ENCODE measurements around the gene KCNIP4.
A peak's percentile ranks its signal among the peaks of the same experiment; 100 is the strongest.

The KCNIP4 gene

GRCh38 chr4:21835712-21836111 is 112.9 kb downstream of the KCNIP4 start:
- no peak for FAIRE-seq

- no peak for FAIRE-seq
Observed at GRCh38 chr4:21830272-21830671, 118.3 kb downstream of the KCNIP4 start.

GRCh38 chr4:21827575-21827974 is 121.0 kb downstream of the KCNIP4 start:
- no peak for FAIRE-seq

GRCh38 chr4:21826071-21826470 is 122.5 kb downstream of the KCNIP4 start:
- no peak for FAIRE-seq

- no peak for FAIRE-seq
Observed at GRCh38 chr4:21819086-21819485, 129.5 kb downstream of the KCNIP4 start.

GRCh38 chr4:21815651-21816377 is 132.8 kb downstream of the KCNIP4 start:
- FAIRE-seq = no peak

DNA sequence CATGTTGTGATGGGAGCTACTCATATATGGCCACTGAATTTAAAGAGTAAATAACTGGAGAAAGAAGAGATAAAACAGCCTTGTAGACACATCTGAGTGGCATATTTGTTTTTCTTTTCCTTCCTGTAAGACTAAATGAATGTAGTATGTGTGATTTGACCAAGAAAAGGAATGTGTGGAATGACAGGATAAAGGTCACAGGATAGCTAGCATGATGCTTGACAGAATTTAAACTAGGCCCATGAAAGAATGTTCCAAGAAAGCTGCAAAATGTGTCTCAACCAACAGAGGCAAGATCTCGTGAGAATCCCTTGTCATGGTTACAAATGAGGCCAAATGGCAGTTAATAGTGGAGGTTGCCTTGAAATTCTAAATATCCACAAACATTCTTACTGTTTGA is 137.0 kb downstream of the KCNIP4 start:
- FAIRE-seq = no peak

GRCh38 chr4:21806991-21807390 is 141.6 kb downstream of the KCNIP4 start:
- FAIRE-seq = no peak

DNA sequence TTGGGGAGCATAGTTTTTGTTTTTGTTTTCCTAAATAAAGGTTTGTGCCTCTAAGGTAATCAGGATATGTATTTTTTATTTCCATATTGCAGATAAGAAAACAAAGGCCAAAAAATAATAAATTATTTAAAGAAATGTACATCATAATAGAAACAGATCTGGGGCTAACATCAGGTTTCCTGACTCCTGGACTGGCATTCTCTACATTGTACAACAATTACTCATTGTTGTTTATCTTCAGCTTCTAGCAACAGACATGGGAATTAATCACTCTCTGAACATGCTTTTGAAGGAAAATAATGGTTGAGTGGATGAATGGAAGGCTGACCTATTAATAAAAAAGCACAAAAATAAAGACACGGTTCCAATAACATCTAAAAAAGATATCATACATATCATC is 146.2 kb downstream of the KCNIP4 start:
- no peak for FAIRE-seq

DNA sequence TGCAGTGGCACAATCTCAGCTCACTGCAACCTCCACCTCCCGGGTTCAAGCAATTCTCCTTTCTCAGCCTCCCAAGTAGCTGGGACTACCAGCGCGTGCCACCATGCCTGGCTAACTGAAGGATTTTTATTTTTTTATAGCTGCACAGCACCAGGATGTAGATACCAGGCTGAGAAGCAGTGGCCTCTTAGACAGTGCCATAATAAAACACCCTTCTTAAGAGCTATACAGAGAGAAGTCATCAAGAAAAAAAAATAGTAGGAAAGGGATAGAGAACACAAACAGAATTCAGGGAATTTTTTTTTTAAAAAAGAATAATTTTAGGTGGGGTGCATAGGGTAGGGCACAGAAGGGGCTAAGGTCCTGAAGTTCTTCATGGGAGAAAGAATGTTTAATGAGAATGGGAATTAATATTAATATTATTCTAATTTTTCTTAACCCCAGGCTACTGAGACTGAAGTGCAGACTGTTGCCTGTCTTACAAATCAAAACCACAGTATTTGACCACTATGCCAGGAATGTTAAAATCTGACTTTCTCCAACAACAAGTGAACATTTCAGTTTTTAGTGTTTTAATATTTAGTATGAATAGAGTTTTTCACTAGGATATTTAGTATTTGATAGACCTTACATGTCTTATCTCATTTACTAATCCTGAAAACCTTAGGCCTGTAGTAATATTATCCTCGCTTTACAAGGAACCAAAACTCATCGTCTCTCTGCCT is 146.7 kb downstream of the KCNIP4 start:
- FAIRE-seq = no peak

DNA sequence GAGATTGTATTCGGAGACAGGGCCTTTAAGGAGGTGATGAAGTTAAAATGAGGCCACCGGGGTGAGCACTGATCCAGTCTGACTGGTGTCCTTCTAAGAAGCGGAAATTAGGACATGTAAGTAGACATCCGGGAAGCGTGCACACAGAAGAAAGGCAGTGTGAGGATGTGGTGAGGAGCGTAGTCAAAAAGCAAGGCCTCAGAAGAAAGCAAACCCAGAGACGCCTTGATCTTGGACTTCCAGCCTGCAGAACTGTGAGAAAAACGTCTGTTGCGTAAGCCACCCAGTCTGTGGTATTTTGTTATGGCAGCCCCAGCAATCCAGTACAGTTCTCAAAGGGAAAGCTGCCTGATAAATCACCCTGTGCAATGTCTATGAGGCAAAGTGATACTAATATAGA is 153.5 kb downstream of the KCNIP4 start:
- FAIRE-seq = no peak

DNA sequence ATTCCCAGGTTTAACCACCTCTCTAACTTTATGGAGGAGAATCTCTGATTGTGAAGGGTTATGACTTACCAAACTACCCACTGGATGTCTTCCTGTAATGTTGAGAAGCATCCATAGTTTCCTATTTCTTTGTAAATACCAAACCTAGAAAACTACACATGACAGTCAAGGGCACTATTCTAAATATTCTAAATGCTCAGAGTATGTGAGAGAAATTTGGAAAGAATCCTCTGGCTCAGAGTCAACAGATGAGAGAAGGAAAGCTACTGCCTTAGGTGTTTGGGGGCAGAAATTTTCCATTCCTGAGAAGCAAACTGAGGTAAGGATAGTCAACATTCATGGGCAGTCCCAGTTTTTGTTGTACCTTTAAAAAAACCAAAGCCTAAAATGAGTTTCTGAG is 155.8 kb downstream of the KCNIP4 start:
- FAIRE-seq = no peak

- FAIRE-seq = no peak
Observed at GRCh38 chr4:21790438-21791029, 158.0 kb downstream of the KCNIP4 start.

- no peak for FAIRE-seq
Observed at GRCh38 chr4:21780148-21780547, 168.4 kb downstream of the KCNIP4 start.

- FAIRE-seq = no peak
Observed at GRCh38 chr4:21778702-21779101, 169.9 kb downstream of the KCNIP4 start.

DNA sequence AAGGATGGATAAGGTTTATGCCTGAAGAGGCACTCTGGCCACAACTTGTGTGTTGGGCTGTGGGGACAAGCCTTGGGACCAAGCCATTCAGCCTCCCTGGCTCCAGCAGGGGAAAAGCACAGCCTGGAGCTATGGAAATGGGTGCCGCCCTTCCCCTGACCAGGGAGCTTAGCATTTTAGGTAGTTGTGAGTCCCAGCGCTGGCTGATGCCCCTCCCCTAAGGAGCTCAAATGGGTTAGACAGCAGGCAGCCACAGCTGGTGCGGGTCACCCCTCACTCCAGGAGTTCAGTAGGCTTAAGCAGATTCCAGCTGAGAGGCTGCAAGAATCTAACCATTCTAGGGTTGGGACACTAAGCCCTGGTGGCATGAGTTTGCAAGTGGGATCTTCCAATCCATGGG is 172.9 kb downstream of the KCNIP4 start:
- no peak for FAIRE-seq

GRCh38 chr4:21769404-21770147 is 179.0 kb downstream of the KCNIP4 start:
- no peak for FAIRE-seq

GRCh38 chr4:21768349-21769310 is 179.9 kb downstream of the KCNIP4 start:
- FAIRE-seq = peak; percentile 14

DNA sequence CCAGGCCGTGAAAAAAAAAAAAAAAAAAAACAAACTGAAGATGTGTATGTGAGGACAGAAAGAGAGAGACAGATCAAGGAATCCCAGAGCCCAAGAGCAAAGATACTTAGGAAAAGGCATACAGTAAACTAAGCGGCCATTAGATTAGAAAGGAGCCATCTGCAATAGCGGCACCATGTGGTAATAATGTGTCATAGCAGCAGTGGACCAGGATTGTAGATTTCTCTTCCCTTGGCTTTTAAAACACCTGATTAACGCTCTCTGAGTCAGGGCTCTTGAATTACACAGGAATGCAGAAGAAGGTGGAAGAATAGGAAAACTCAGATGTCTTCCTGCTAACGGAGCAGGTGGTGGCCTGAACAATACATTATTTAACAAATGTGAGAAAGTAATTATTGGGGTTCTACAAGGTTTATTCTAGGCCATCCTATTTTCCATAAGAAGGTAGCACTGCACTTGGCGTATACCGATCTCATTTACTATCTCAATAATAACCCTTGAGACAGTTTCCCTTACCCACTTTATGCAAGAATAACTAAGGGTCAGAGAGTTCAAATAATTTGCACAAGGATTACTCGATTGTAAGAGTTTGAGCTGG is 182.7 kb downstream of the KCNIP4 start:
- FAIRE-seq = no peak

DNA sequence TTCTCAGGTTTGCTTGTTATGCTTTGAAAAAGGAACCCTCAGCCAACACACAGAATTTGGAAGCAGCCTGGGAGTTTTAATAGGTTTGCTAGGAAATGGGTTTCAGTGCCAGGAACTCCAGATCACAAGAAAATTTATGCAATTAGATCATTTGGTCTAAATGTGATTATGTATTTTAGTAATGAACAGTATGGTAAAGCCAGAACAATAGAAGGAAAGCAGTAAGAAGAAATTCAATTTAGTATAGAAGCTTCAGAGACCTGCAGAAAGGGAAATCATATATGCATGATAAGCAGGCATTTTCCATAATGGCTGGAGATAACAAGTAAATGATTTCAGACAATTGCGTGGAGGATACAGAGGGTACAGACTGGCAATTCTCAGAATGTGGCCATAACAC is 184.7 kb downstream of the KCNIP4 start:
- FAIRE-seq = no peak

GRCh38 chr4:21757248-21757647 is 191.3 kb downstream of the KCNIP4 start:
- no peak for FAIRE-seq
